Right lobe of liver (tissue), 6 donors: ENCODE data around the gene SLC6A16. TPM values are rescaled to one million over a fixed set of nuclear protein-coding genes. Genes with fewer than 3 reads are reported as not detected.
"Not testable (repeated sequence)": the region's sequence is repeated elsewhere in the genome, so short reads cannot be mapped to it uniquely, and the experiment has no call there.

Source experiments
- ATAC-seq, 4 donors: fragments of 200-7000 bp; cut with Tn5 transposase; one replicate each; pipeline ENCODE4 v1.9.1; 2020; ENCODE audit warnings: mild to moderate bottlenecking in 4 of 4, moderate library complexity in 4 of 4
- DNase-seq, 3 donors: peaks; one replicate each; pipeline ENCODE4 v3.0.0-alpha.2; 2020
- H3K27ac ChIP-seq, 3 donors: fragments of 200-600 bp; one replicate each; pipeline ENCODE4 v1.8.0; 2022
- H3K27me3 ChIP-seq, 2 donors: fragments of 200-600 bp; one replicate each; pipeline ENCODE4 v1.8.0; 2022
- H3K36me3 ChIP-seq, 4 donors: fragments of 200-600 bp; sonication (generic) in 1 of 4; one replicate each; pipeline versions ENCODE4 v1.5.1 to v1.8.0; 2017 to 2022; ENCODE audit warnings: control low read depth in 1 of 4
- H3K4me1 ChIP-seq, 4 donors: fragments of 200-600 bp; sonication (generic) in 1 of 4; one replicate each; pipeline versions ENCODE4 v1.5.1 to v1.8.0; 2017 to 2022; ENCODE audit warnings: control low read depth in 1 of 4
- H3K4me3 ChIP-seq, 3 donors: fragments of 200-600 bp; one replicate each; pipeline ENCODE4 v1.8.0; 2022
- H3K9me3 ChIP-seq, 4 donors: fragments of 200-600 bp; sonication (generic) in 1 of 4; one replicate each; pipeline versions ENCODE4 v1.5.1 to v1.8.0; 2017 to 2022; ENCODE audit warnings: control low read depth in 1 of 4
- POLR2A ChIP-seq: fragments of 450-650 bp; IDR thresholded peaks from one replicate; pipeline ENCODE4 v1.6.1; 2017; ENCODE audit warnings: antibody characterized with exemption, mild to moderate bottlenecking
- WGBS: methylation state at CpG from one replicate; pipeline ENCODE4 v1.1.6; 2018; ENCODE audit warnings: low coverage, low lambda C conversion rate; ENCODE audit not compliant: insufficient coverage; ENCODE audit errors: missing lambda C conversion rate; 5-methylcytosine and 5-hydroxymethylcytosine counted together
- intact Hi-C, 2 donors: fragments of 100-400 bp; cut with DNase I; formaldehyde crosslinking; loops; one replicate each; pipeline versions ENCODE4 v1.11.2 to v1.14.1; 2022
- total RNA-seq, 6 experiments: library from RNA; depleted of rRNA in 2 of 6; stranded (reverse); fragments of >200 nt in 2 of 6; fragmentation: NEBNext Ultra II Directional in 3 of 6; extraction: Animal tissue kit (Norgen Biotek cat#: 25700) in 3 of 6; gene quantifications; one replicate each; pipeline versions ENCODE4 v1.1.0 to v1.2.4, GENCODE V29; 2016 to 2023
- TF ChIP-seq, protein P1 (sequence below), 4 donors: fragments of 200-600 bp in 3 of 4; fragments of 450-650 bp in 1 of 4; IDR thresholded peaks; one replicate each; pipeline versions ENCODE4 v1.5.1 to v1.8.0; 2016 to 2022; ENCODE audit warnings: antibody characterized with exemption in 4 of 4, mild to moderate bottlenecking in 2 of 4
- donor health status: DM: no; HTN: yes; CAD: no.
- donor health status: DM: no; HTN: no; CAD: no.
- donor health status: DM: no; HTN: no; CAD: no.
- donor health status: DM: no; HTN: yes; CAD: no.
- donor health status: DM: no; HTN: yes; CAD: no.

Gene SLC6A16
- total RNA-seq, 6 experiments from 2014 or later, result 0.25 to 4.6 (median 2.4) TPM

DNA sequence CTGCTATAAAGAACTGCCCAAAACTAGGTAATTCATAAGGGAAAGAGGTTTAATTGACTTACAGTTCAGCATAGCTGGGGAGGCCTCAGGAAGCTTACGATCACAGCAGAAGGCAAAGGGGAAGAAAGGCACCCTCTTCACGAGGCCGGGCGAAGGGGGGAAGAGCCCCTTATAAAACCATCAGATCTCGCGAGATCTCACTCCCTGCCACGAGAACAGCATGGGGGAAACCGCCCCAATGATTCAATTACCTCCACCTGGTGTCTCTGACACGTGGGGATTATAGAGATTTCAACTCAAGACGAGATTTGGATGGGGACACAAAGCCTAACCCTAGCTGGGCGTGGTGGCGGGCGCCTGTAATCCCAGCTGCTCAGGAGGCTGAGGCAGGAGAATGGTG, 42.8 kb downstream of the SLC6A16 start:
- H3K36me3 ChIP-seq, result no peaks in the 10 kb centered on the region
- TF ChIP-seq POLR2A, result no peak
- TF ChIP-seq, protein P1, sequence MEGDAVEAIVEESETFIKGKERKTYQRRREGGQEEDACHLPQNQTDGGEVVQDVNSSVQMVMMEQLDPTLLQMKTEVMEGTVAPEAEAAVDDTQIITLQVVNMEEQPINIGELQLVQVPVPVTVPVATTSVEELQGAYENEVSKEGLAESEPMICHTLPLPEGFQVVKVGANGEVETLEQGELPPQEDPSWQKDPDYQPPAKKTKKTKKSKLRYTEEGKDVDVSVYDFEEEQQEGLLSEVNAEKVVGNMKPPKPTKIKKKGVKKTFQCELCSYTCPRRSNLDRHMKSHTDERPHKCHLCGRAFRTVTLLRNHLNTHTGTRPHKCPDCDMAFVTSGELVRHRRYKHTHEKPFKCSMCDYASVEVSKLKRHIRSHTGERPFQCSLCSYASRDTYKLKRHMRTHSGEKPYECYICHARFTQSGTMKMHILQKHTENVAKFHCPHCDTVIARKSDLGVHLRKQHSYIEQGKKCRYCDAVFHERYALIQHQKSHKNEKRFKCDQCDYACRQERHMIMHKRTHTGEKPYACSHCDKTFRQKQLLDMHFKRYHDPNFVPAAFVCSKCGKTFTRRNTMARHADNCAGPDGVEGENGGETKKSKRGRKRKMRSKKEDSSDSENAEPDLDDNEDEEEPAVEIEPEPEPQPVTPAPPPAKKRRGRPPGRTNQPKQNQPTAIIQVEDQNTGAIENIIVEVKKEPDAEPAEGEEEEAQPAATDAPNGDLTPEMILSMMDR (IDR thresholded peaks at IDR 0.05), result no peak
- no peaks in the 10 kb centered on the region for H3K4me1 ChIP-seq
- no peaks in the 10 kb centered on the region for H3K9me3 ChIP-seq
- H3K27me3 ChIP-seq, result no peaks in the 10 kb centered on the region
- DNase-seq (no peak), ATAC-seq (no peak)
- no peak overlapping the region for H3K27ac ChIP-seq
- no peak overlapping the region for H3K4me3 ChIP-seq
- 47% methylated on average over 11 of the region's 13 CpGs for WGBS
- intact Hi-C loops, result no loop called here

DNA sequence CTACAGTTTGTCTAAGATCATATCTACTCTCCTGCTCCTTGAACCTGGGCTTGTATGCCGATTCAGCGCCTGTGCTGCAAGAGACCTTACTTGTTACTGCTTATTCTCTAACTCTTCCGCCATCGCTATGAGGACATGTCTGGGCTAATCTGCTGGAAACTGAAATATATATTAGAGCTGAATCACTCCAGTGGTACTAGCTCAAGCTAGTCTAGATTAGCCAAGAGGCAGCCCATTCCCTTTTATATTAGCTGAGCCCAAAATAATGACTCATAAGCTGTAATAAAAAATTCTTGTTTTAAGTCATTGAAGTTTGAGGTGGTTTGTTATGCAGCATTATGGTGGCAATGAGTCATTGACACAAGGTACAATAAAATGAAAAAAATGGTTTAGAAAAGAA, 52.8 kb downstream of the SLC6A16 start:
- intact Hi-C loops, result no loop called here
- DNase-seq (no peak), ATAC-seq (no peak)
- TF ChIP-seq, protein P1 (IDR thresholded peaks at IDR 0.05), result no peak
- TF ChIP-seq POLR2A, result no peak
- Histone ChIP-seq H3K27ac (no peak overlapping the region), H3K36me3 (no peaks in the 10 kb centered on the region), H3K4me1 (no peaks in the 10 kb centered on the region), H3K9me3 (no peaks in the 10 kb centered on the region), H3K4me3 (no peak overlapping the region), H3K27me3 (no peaks in the 10 kb centered on the region)
- 91% methylated on average over 4 of the region's 4 CpGs for WGBS

GRCh38 chr19:49271080-49271753, 53.8 kb downstream of the SLC6A16 start:
- Histone ChIP-seq H3K36me3 (no peaks in the 10 kb centered on the region), H3K4me3 (no peak overlapping the region), H3K9me3 (no peaks in the 10 kb centered on the region), H3K4me1 (no peaks in the 10 kb centered on the region), H3K27ac (no peak overlapping the region), H3K27me3 (no peaks in the 10 kb centered on the region)
- intact Hi-C loops, result no loop called here
- ATAC-seq (no peak), DNase-seq (no peak)
- TF ChIP-seq POLR2A, result no peak
- TF ChIP-seq, protein P1 (IDR thresholded peaks at IDR 0.05), result no peak
- 43% methylated on average over 3 of the region's 4 CpGs for WGBS

GRCh38 chr19:49266409-49266808, 58.6 kb downstream of the SLC6A16 start:
- 30% methylated on average over 9 of the region's 12 CpGs for WGBS
- ATAC-seq, H3K9me3 ChIP-seq, H3K4me3 ChIP-seq, H3K36me3 ChIP-seq, intact Hi-C loops, H3K27ac ChIP-seq, H3K27me3 ChIP-seq, H3K4me1 ChIP-seq: not testable (repeated sequence)
- TF ChIP-seq, protein P1 (IDR thresholded peaks at IDR 0.05), result peak; percentile 65 to 83 (median 77)
- peak; percentile 42 to 65 (median 64) for DNase-seq
